Neural cell (in vitro differentiated cells): Measurements from ENCODE around the gene PIEZO1. TPM values are rescaled to one million over a fixed set of nuclear protein-coding genes. Genes with fewer than 3 reads are reported as not detected.

Experiments used
- H2AFZ ChIP-seq: fragments of 200-600, 300-800 bp; sonication (generic), shearing (Covaris generic); 2 replicates; pipeline ENCODE4 v1.6.0; 2014; ENCODE audit warnings: low read depth, mild to moderate bottlenecking, antibody characterized with exemption, low read length, moderate library complexity
- H3F3A ChIP-seq: fragments of 200-600 bp; shearing (Covaris generic); 2 replicates; pipeline ENCODE4 v1.6.1; 2016; ENCODE audit warnings: mild to moderate bottlenecking, moderate library complexity, mixed read lengths, antibody characterized with exemption, low read length; ENCODE audit not compliant: insufficient read depth, poor library complexity, severe bottlenecking
- H3K27ac ChIP-seq: fragments of 200-600, 300-800 bp; sonication (generic), shearing (Covaris generic); 2 replicates; pipeline ENCODE4 v1.5.1; 2014; ENCODE audit warnings: mild to moderate bottlenecking, low read length, moderate library complexity
- H3K27me3 ChIP-seq: fragments of 300-800, 200-600 bp; sonication (generic), shearing (Covaris generic); 2 replicates; pipeline ENCODE4 v1.6.0; 2014; ENCODE audit warnings: mild to moderate bottlenecking, low read depth, low read length, moderate library complexity; ENCODE audit not compliant: insufficient read depth
- H3K36me3 ChIP-seq: fragments of 300-800, 200-600 bp; sonication (generic), shearing (Covaris generic); 2 replicates; pipeline ENCODE4 v1.5.1; 2014; ENCODE audit warnings: mild to moderate bottlenecking, antibody characterized with exemption, low read length, moderate library complexity; ENCODE audit not compliant: insufficient read depth
- H3K4me2 ChIP-seq: fragments of 300-800, 200-600 bp; sonication (generic), shearing (Covaris generic); 2 replicates; pipeline ENCODE4 v1.6.0; 2014; ENCODE audit warnings: mild to moderate bottlenecking, low read length
- H3K4me3 ChIP-seq: fragments of 300-800, 200-600 bp; sonication (generic), shearing (Covaris generic); 2 replicates; pipeline ENCODE4 v1.5.1; 2014; ENCODE audit warnings: mild to moderate bottlenecking, low read length, moderate library complexity
- H3K79me2 ChIP-seq: fragments of 200-600 bp; shearing (Covaris generic); replicated peaks from 2 replicates; pipeline ENCODE4 v1.6.0; 2014; ENCODE audit warnings: mild to moderate bottlenecking, low read length, moderate library complexity; ENCODE audit not compliant: insufficient read depth
- H3K9ac ChIP-seq: fragments of 300-800, 200-600 bp; sonication (generic), shearing (Covaris generic); 2 replicates; pipeline ENCODE4 v1.6.1; 2016; ENCODE audit warnings: mild to moderate bottlenecking, low read length, mixed read lengths
- H3K9me2 ChIP-seq: fragments of 200-600 bp; shearing (Covaris generic); 2 replicates; pipeline ENCODE4 v1.6.1; 2016; ENCODE audit warnings: mild to moderate bottlenecking, low read length, mixed read lengths; ENCODE audit not compliant: insufficient read depth
- H3K9me3 ChIP-seq: fragments of 200-600, 300-800 bp; sonication (generic), shearing (Covaris generic); 2 replicates; pipeline ENCODE4 v1.6.1; 2016; ENCODE audit warnings: mild to moderate bottlenecking, mixed run types, low read length, moderate library complexity, mixed read lengths
- H4K20me1 ChIP-seq: fragments of 200-600 bp; shearing (Covaris generic); 2 replicates; pipeline ENCODE4 v1.6.1; 2016; ENCODE audit warnings: mild to moderate bottlenecking, mixed run types; ENCODE audit not compliant: insufficient read depth
- CTCF ChIP-seq: fragments of 450-650 bp; IDR thresholded peaks from 2 replicates; pipeline ENCODE4 v1.5.1; 2014; ENCODE audit warnings: antibody characterized with exemption, mild to moderate bottlenecking, moderate library complexity; ENCODE audit not compliant: poor library complexity, severe bottlenecking
- EP300 ChIP-seq: fragments of 450-650 bp; conservative IDR thresholded peaks from 2 replicates; pipeline ENCODE4 v1.6.1; 2014; ENCODE audit warnings: antibody characterized with exemption, mild to moderate bottlenecking, moderate library complexity; ENCODE audit not compliant: poor library complexity, severe bottlenecking
- EZH2 ChIP-seq: fragments of 200-600, 300-800 bp; shearing (Covaris generic), sonication (generic); IDR thresholded peaks from 2 replicates; pipeline ENCODE4 v1.6.1; 2014; ENCODE audit warnings: antibody characterized with exemption, low read length, borderline replicate concordance, mild to moderate bottlenecking; ENCODE audit not compliant: insufficient read depth, poor library complexity, severe bottlenecking
- MXI1 ChIP-seq: fragments of 450-650 bp; conservative IDR thresholded peaks from 2 replicates; pipeline ENCODE4 v1.6.1; 2014; ENCODE audit warnings: antibody characterized with exemption, mild to moderate bottlenecking; ENCODE audit not compliant: poor library complexity, severe bottlenecking
- POLR2AphosphoS5 ChIP-seq: IDR thresholded peaks from 2 replicates; pipeline ENCODE4 v1.6.1; 2012
- RAD21 ChIP-seq: fragments of 450-650 bp; conservative IDR thresholded peaks from 2 replicates; pipeline ENCODE4 v1.6.1; 2014; ENCODE audit warnings: antibody characterized with exemption, mild to moderate bottlenecking, moderate library complexity
- SMC3 ChIP-seq: fragments of 450-650 bp; conservative IDR thresholded peaks from 2 replicates; pipeline ENCODE4 v1.6.1; 2014; ENCODE audit warnings: antibody characterized with exemption, mild to moderate bottlenecking, moderate library complexity; ENCODE audit not compliant: poor library complexity
- TAF1 ChIP-seq: IDR thresholded peaks from 2 replicates; pipeline ENCODE4 v1.6.1; 2012; ENCODE audit warnings: low read depth
- polyA plus RNA-seq: library from polyadenylated mRNA; depleted of rRNA; stranded (reverse); fragments of >200 nt; gene quantifications from 2 replicates; pipeline ENCODE4 v1.2.3, GENCODE V29; 2014
- TF ChIP-seq, protein P1 (sequence below): IDR thresholded peaks from 2 replicates; pipeline ENCODE4 v1.6.1; 2012; ENCODE audit warnings: borderline replicate concordance

PIEZO1 gene
- polyA plus RNA-seq, 1 donor from 2014 or later: not detected

GRCh38 chr16:88805887-88806393 lies 20.9 kb upstream of the PIEZO1 start:
- Histone ChIP-seq H4K20me1 (no peaks in the 10 kb centered on the region), H3K79me2 (peaks cover 7% of the 10 kb centered on the region), H3K4me2 (no peak overlapping the region), H3K27ac (no peak overlapping the region), H3F3A (no peaks in the 10 kb centered on the region), H3K9me2 (no peaks in the 10 kb centered on the region), H3K9me3 (no peaks in the 10 kb centered on the region), H3K4me3 (no peak overlapping the region), H3K9ac (no peak overlapping the region), H3K36me3 (no peaks in the 10 kb centered on the region), H2AFZ (no peak overlapping the region), H3K27me3 (no peaks in the 10 kb centered on the region)
- TF ChIP-seq SMC3: no peak
- TF ChIP-seq POLR2AphosphoS5: no peak
- TF ChIP-seq EP300: no peak
- no peak for TF ChIP-seq CTCF
- TF ChIP-seq RAD21: no peak
- no peak for TF ChIP-seq EZH2
- TF ChIP-seq, protein P1, sequence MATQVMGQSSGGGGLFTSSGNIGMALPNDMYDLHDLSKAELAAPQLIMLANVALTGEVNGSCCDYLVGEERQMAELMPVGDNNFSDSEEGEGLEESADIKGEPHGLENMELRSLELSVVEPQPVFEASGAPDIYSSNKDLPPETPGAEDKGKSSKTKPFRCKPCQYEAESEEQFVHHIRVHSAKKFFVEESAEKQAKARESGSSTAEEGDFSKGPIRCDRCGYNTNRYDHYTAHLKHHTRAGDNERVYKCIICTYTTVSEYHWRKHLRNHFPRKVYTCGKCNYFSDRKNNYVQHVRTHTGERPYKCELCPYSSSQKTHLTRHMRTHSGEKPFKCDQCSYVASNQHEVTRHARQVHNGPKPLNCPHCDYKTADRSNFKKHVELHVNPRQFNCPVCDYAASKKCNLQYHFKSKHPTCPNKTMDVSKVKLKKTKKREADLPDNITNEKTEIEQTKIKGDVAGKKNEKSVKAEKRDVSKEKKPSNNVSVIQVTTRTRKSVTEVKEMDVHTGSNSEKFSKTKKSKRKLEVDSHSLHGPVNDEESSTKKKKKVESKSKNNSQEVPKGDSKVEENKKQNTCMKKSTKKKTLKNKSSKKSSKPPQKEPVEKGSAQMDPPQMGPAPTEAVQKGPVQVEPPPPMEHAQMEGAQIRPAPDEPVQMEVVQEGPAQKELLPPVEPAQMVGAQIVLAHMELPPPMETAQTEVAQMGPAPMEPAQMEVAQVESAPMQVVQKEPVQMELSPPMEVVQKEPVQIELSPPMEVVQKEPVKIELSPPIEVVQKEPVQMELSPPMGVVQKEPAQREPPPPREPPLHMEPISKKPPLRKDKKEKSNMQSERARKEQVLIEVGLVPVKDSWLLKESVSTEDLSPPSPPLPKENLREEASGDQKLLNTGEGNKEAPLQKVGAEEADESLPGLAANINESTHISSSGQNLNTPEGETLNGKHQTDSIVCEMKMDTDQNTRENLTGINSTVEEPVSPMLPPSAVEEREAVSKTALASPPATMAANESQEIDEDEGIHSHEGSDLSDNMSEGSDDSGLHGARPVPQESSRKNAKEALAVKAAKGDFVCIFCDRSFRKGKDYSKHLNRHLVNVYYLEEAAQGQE: no peak
- TF ChIP-seq TAF1: no peak
- TF ChIP-seq MXI1: no peak

GRCh38 chr16:88805340-88805715 lies 20.3 kb upstream of the PIEZO1 start:
- Histone ChIP-seq H3K4me3 (no peak overlapping the region), H3K27me3 (no peaks in the 10 kb centered on the region), H3K36me3 (no peaks in the 10 kb centered on the region), H3K9me2 (no peaks in the 10 kb centered on the region), H3K9ac (no peak overlapping the region), H3F3A (no peaks in the 10 kb centered on the region), H3K4me2 (no peak overlapping the region), H2AFZ (no peak overlapping the region), H3K27ac (no peak overlapping the region), H4K20me1 (no peaks in the 10 kb centered on the region), H3K79me2 (peaks cover 7% of the 10 kb centered on the region), H3K9me3 (no peaks in the 10 kb centered on the region)
- TF ChIP-seq CTCF (no peak), MXI1 (no peak), POLR2AphosphoS5 (no peak), SMC3 (no peak), RAD21 (no peak), EZH2 (no peak), TAF1 (no peak), EP300 (no peak)
- TF ChIP-seq, protein P1: no peak
